Mucosa of descending colon (tissue), 3 donors: ENCODE measurements around the gene PHF23. TPM values are rescaled to one million over a fixed set of nuclear protein-coding genes. Genes with fewer than 3 reads are reported as not detected.

Experiments used
- ATAC-seq: fragments of 200-7000 bp; cut with Tn5 transposase; one replicate; pipeline ENCODE4 v1.9.1; 2020; ENCODE audit warnings: mild to moderate bottlenecking, moderate library complexity
- DNase-seq, 3 donors: peaks; one replicate each; pipeline ENCODE4 v3.0.0-alpha.2; 2020
- H3K36me3 ChIP-seq: fragments of 200-600 bp; one replicate; pipeline ENCODE4 v1.8.0; 2021; ENCODE audit warnings: low read depth, mild to moderate bottlenecking
- H3K4me1 ChIP-seq: fragments of 200-600 bp; one replicate; pipeline ENCODE4 v1.8.0; 2021; ENCODE audit warnings: low read depth, mild to moderate bottlenecking
- H3K4me3 ChIP-seq: fragments of 200-600 bp; one replicate; pipeline ENCODE4 v1.8.0; 2021; ENCODE audit warnings: mild to moderate bottlenecking
- H3K9me3 ChIP-seq: fragments of 200-600 bp; one replicate; pipeline ENCODE4 v1.8.0; 2021; ENCODE audit warnings: mild to moderate bottlenecking
- CTCF ChIP-seq: fragments of 200-600 bp; IDR thresholded peaks from one replicate; pipeline ENCODE4 v1.8.0; 2022; ENCODE audit warnings: antibody characterized with exemption, mild to moderate bottlenecking
- intact Hi-C, 2 donors: fragments of 100-400 bp; cut with DNase I in 1 of 2; cut with micrococcal nuclease in 1 of 2; formaldehyde crosslinking; loops; one replicate each; pipeline versions ENCODE4 v1.11.0 to v1.11.1; 2022; cut with DNase I, micrococcal nuclease
- total RNA-seq, 3 donors: library from RNA; stranded (reverse); fragmentation: NEBNext Ultra II Directional in 2 of 3; extraction: Animal tissue kit (Norgen Biotek cat#: 25700) in 2 of 3; gene quantifications; one replicate each; pipeline versions ENCODE4 v1.2.1 to v1.2.4, GENCODE V29; 2021 to 2023
- donor health status: DM: no; HTN: no; CAD: no; lungs with moderate emphysema.
- donor health status: DM: no; HTN: no; CAD: no.
- donor health status: DM: no; HTN: yes; CAD: no.

The PHF23 gene
- total RNA-seq, 3 donors from 2014 or later, result 36.0 to 49.8 (median 36.8) TPM

- DNase-seq, result no peak
- Histone ChIP-seq H3K4me3 (no peak overlapping the region), H3K9me3 (no peaks in the 10 kb centered on the region), H3K4me1 (peaks cover 28% of the 10 kb centered on the region), H3K36me3 (peaks cover 6% of the 10 kb centered on the region)
- ATAC-seq, result no peak
- no peak for TF ChIP-seq CTCF
- intact Hi-C loops, result no loop called here
These were observed 7.1 kb downstream of the PHF23 start for GRCh38 chr17:7232114-7232513.

- no peak for DNase-seq
- Histone ChIP-seq H3K4me3 (no peak overlapping the region), H3K9me3 (no peaks in the 10 kb centered on the region), H3K4me1 (peaks cover 15% of the 10 kb centered on the region), H3K36me3 (peaks cover 15% of the 10 kb centered on the region)
- intact Hi-C loops, result no loop called here
- TF ChIP-seq CTCF, result no peak
- no peak for ATAC-seq
These were observed 9.8 kb downstream of the PHF23 start for GRCh38 chr17:7229504-7229903.

- DNase-seq (peak in 1 of 3 donors; percentile 48), ATAC-seq (no peak)
- Histone ChIP-seq H3K4me3 (no peak overlapping the region), H3K36me3 (peaks cover 18% of the 10 kb centered on the region), H3K9me3 (no peaks in the 10 kb centered on the region), H3K4me1 (peaks cover 14% of the 10 kb centered on the region)
- intact Hi-C loops, result no loop called here
- no peak for TF ChIP-seq CTCF
These were observed 10.3 kb downstream of the PHF23 start for GRCh38 chr17:7228920-7229319.

GRCh38 chr17:7226721-7227710 is 12.2 kb downstream of the PHF23 start:
- no peak for TF ChIP-seq CTCF
- Histone ChIP-seq H3K9me3 (no peaks in the 10 kb centered on the region), H3K36me3 (peaks cover 18% of the 10 kb centered on the region), H3K4me3 (no peak overlapping the region), H3K4me1 (peaks cover 1% of the 10 kb centered on the region)
- intact Hi-C loops, result no loop called here
- no peak for ATAC-seq
- peak in 1 of 3 donors; percentile 57 for DNase-seq

GRCh38 chr17:7225711-7226331 is 13.4 kb downstream of the PHF23 start:
- DNase-seq, result peak in 1 of 3 donors; percentile 46
- H3K4me3 ChIP-seq, result no peak overlapping the region
- no peak for TF ChIP-seq CTCF
- H3K4me1 ChIP-seq, result peaks cover 9% of the 10 kb centered on the region
- H3K9me3 ChIP-seq, result no peaks in the 10 kb centered on the region
- no peak for ATAC-seq
- intact Hi-C loops, result no loop called here
- peaks cover 18% of the 10 kb centered on the region for H3K36me3 ChIP-seq
